HepG2 (cell line): ENCODE measurements around the gene GPBAR1. TPM values are rescaled to one million over a fixed set of nuclear protein-coding genes. Genes with fewer than 3 reads are reported as not detected.
A peak's percentile ranks its signal among the peaks of the same experiment; 100 is the strongest.

Experiments used
- GTF2F1 ChIP-seq: fragments of 150-350 bp; IDR thresholded peaks from 2 replicates; pipeline ENCODE4 v1.6.1; 2014; ENCODE audit warnings: low read length
- HMGA1 ChIP-seq: sonication (generic); formaldehyde crosslinking; conservative IDR thresholded peaks from 2 replicates; pipeline ENCODE4 v1.4.0; 2020; ENCODE audit warnings: missing genetic modification reagents
- IKZF5 ChIP-seq: IDR thresholded peaks from 2 replicates; pipeline ENCODE4 v1.6.1; 2018; ENCODE audit warnings: missing genetic modification reagents, mild to moderate bottlenecking, missing compliant biosample characterization
- KLF15 ChIP-seq: sonication (generic); formaldehyde crosslinking; IDR thresholded peaks from 2 replicates; pipeline ENCODE4 v1.8.1; 2023; ENCODE audit warnings: borderline replicate concordance, mild to moderate bottlenecking, inconsistent platforms, missing genetic modification reagents, mixed read lengths
- MLX ChIP-seq: IDR thresholded peaks from 2 replicates; pipeline ENCODE4 v1.6.1; 2016
- NR1H2 ChIP-seq: sonication (generic); formaldehyde crosslinking; IDR thresholded peaks from 2 replicates; pipeline ENCODE4 v1.8.1; 2022; ENCODE audit warnings: low read depth, missing genetic modification reagents, borderline replicate concordance
- POGZ ChIP-seq: sonication (generic); formaldehyde crosslinking; IDR thresholded peaks from 2 replicates; pipeline ENCODE4 v1.4.0; 2020; ENCODE audit warnings: mild to moderate bottlenecking, missing genetic modification reagents
- POLR2G ChIP-seq: fragments of 200-400 bp; formaldehyde crosslinking; IDR thresholded peaks from 2 replicates; pipeline ENCODE4 v1.6.1; 2018; ENCODE audit warnings: mild to moderate bottlenecking, low read depth, low read length, moderate library complexity
- RFXAP ChIP-seq: sonication (generic); formaldehyde crosslinking; IDR thresholded peaks from 2 replicates; pipeline ENCODE4 v1.4.0; 2020; ENCODE audit warnings: missing genetic modification reagents, borderline replicate concordance
- SIX1 ChIP-seq: sonication (generic); formaldehyde crosslinking; IDR thresholded peaks from 2 replicates; pipeline ENCODE4 v1.4.0; 2020; ENCODE audit warnings: missing genetic modification reagents, borderline replicate concordance
- TFDP1 ChIP-seq: IDR thresholded peaks from 2 replicates; pipeline ENCODE4 v1.6.1; 2016; ENCODE audit warnings: missing compliant biosample characterization, missing genetic modification reagents, borderline replicate concordance
- YEATS4 ChIP-seq: sonication (generic); formaldehyde crosslinking; IDR thresholded peaks from 2 replicates; pipeline ENCODE4 v1.4.0; 2020; ENCODE audit warnings: missing genetic modification reagents, borderline replicate concordance
- YY1 ChIP-seq: IDR thresholded peaks from 2 replicates; pipeline ENCODE4 v1.6.1; 2011; ENCODE audit warnings: low read length, low read depth, moderate library complexity, mild to moderate bottlenecking; ENCODE audit not compliant: insufficient read depth, insufficient replicate concordance
- ZFP62 ChIP-seq: sonication (generic); formaldehyde crosslinking; IDR thresholded peaks from 2 replicates; pipeline ENCODE4 v1.4.0; 2020; ENCODE audit warnings: missing genetic modification reagents
- ZNF260 ChIP-seq: sonication (generic); formaldehyde crosslinking; IDR thresholded peaks from 2 replicates; pipeline ENCODE4 v1.4.0; 2020; ENCODE audit warnings: missing genetic modification reagents, low read depth, mild to moderate bottlenecking, borderline replicate concordance
- ZNF329 ChIP-seq: sonication (generic); formaldehyde crosslinking; IDR thresholded peaks from 2 replicates; pipeline ENCODE4 v1.9.0; 2021; ENCODE audit warnings: low read depth, mild to moderate bottlenecking, missing genetic modification reagents
- ZNF354B ChIP-seq: sonication (generic); formaldehyde crosslinking; IDR thresholded peaks from 2 replicates; pipeline ENCODE4 v1.8.0; 2022; ENCODE audit warnings: mild to moderate bottlenecking, missing genetic modification reagents
- ZNF589 ChIP-seq: sonication (generic); formaldehyde crosslinking; conservative IDR thresholded peaks from 2 replicates; pipeline ENCODE4 v1.8.0; 2022; ENCODE audit warnings: mild to moderate bottlenecking, moderate library complexity, missing genetic modification reagents
- ZNF720 ChIP-seq: sonication (generic); formaldehyde crosslinking; IDR thresholded peaks from 2 replicates; pipeline ENCODE4 v1.4.0; 2020; ENCODE audit warnings: missing genetic modification reagents
- ZNF780A ChIP-seq: sonication (generic); formaldehyde crosslinking; IDR thresholded peaks from 2 replicates; pipeline ENCODE4 v1.8.0; 2022; ENCODE audit warnings: mild to moderate bottlenecking, missing genetic modification reagents, moderate library complexity
- ZSCAN9 ChIP-seq: IDR thresholded peaks from 2 replicates; pipeline ENCODE4 v1.6.1; 2016; ENCODE audit warnings: borderline replicate concordance
- polyA plus RNA-seq, 8 experiments: library from polyadenylated mRNA; depleted of rRNA in 3 of 8; stranded (reverse) in 7 of 8; unstranded in 1 of 8; fragments of >200 nt; fragmentation: Illumina TruSeq in 4 of 8; extraction: Trizol in 4 of 8; gene quantifications; 2 replicates each; pipeline versions ENCODE4 v1.2.1 to v1.2.3, GENCODE V29; 2011 to 2016; ENCODE audit warnings: low read depth in 4 of 8, missing spikeins in 1 of 8, mixed read lengths in 1 of 8; ENCODE audit not compliant: insufficient read depth in 1 of 8
- total RNA-seq, 5 experiments: library from RNA; depleted of rRNA; stranded (reverse); fragments of >200 nt; fragmentation: Illumina TruSeq; extraction: Trizol; gene quantifications; 2 replicates each; pipeline ENCODE4 v1.2.3, GENCODE V29; 2016; ENCODE audit warnings: low read depth in 1 of 5
- TF ChIP-seq, protein P1 (sequence below): sonication (generic); formaldehyde crosslinking; conservative IDR thresholded peaks from 2 replicates; pipeline ENCODE4 v1.4.0; 2020; ENCODE audit warnings: missing genetic modification reagents

GPBAR1 gene
- total and polyA plus RNA-seq, 2 of the 13 experiments (the other 11 are each of a cell fraction or from before 2014, with no cell fraction given): 0.05 to 0.09 TPM

DNA sequence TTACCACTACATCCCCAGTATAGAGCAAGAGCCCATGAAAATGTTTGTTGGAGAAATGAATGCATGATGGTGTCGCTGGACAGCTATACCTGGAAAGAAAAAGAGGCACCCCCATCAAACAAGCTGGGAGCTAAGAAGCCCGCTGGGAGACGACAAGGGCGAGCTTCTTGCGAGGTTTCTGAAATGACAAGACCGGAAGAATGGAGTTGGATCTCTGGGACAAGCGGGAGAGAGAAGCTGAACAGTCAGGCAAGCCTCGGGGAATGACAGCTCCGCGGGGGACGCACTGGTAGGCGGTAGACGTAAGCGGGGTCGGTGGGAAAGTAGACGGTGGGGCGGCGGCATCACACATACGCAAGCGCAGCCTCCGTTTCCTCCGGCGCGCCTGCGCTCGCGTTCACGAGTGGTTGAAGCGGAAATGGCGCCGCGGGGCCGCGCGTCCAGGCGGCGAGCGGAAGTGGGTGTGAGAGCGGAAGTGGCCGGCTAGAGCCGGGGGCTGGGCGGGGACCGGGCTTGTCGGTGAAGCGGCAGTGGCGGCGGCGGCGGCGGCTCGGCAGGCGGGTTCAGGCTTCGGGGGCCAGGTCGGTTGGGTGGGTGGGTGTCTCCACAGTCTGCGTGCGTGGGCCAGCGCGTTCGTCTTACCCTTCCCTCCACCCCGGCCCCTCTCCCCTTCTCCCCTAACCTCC, 44.0 kb upstream of the GPBAR1 start, which contains the start of gene ARPC2 (continued):
- TF ChIP-seq ZNF780A (CRISPR knock-in tag): no peak
- TF ChIP-seq, protein P1, sequence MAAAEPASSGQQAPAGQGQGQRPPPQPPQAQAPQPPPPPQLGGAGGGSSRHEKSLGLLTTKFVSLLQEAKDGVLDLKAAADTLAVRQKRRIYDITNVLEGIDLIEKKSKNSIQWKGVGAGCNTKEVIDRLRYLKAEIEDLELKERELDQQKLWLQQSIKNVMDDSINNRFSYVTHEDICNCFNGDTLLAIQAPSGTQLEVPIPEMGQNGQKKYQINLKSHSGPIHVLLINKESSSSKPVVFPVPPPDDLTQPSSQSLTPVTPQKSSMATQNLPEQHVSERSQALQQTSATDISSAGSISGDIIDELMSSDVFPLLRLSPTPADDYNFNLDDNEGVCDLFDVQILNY (CRISPR knock-in tag): no peak
- TF ChIP-seq IKZF5 (CRISPR knock-in tag): peak; percentile 67; the same call in 1 of the 2 replicates
- no peak for TF ChIP-seq NR1H2 (CRISPR knock-in tag)
- TF ChIP-seq ZNF329 (CRISPR knock-in tag): 0 out of 2 replicates have a peak, but pooled peaks have one; percentile 66
- no peak for TF ChIP-seq ZNF260 (CRISPR knock-in tag)
- TF ChIP-seq ZNF720 (CRISPR knock-in tag): no peak; the same call in 1 of the 2 replicates
- TF ChIP-seq ZSCAN9: peak; percentile 87
- TF ChIP-seq HMGA1: no peak
- TF ChIP-seq KLF15 (CRISPR knock-in tag): peak; percentile 80; the same call in 1 of the 2 replicates
- TF ChIP-seq POGZ (CRISPR knock-in tag): peak; percentile 83; the same call in 1 of the 2 replicates
- TF ChIP-seq RFXAP (CRISPR knock-in tag): 0 out of 2 replicates have a peak, but pooled peaks have one; percentile 55
- TF ChIP-seq MLX (CRISPR knock-in tag): no peak
- TF ChIP-seq YY1: peak; percentile 91
- no peak for TF ChIP-seq ZFP62 (CRISPR knock-in tag)
- no peak for TF ChIP-seq GTF2F1
- TF ChIP-seq YEATS4 (CRISPR knock-in tag): peak; percentile 90
- TF ChIP-seq ZNF589 (CRISPR knock-in tag): peak; percentile 83
- TF ChIP-seq POLR2G: peak; percentile 87
- TF ChIP-seq SIX1 (CRISPR knock-in tag): no peak
- no peak for TF ChIP-seq ZNF354B (CRISPR knock-in tag)
- peak; percentile 57 for TF ChIP-seq TFDP1 (CRISPR knock-in tag)
